T-cell (primary cell): ENCODE measurements around the gene PARD3B. TPM values are rescaled to one million over a fixed set of nuclear protein-coding genes. Genes with fewer than 3 reads are reported as not detected.

Experiments
- ATAC-seq, 4 experiments: fragments of 200-7000 bp in 3 of 4; fragments of 150-1000 bp in 1 of 4; cut with Tn5 transposase; replicated peaks in 1 of 4; 1 replicate in 3 of 4; 2 replicates in 1 of 4; pipeline ENCODE4 v1.10.0; 2021; ENCODE audit warnings: moderate library complexity in 3 of 4, mild to moderate bottlenecking in 2 of 4, moderate number of reproducible peaks in 1 of 4
- CTCF ChIA-PET, 2 donors: fragments of 300-600 bp; sonication (Branson Sonifier 250); formaldehyde crosslinking; loops; one replicate each; lab custom pipeline; 2022; ENCODE audit warnings: antibody characterized with exemption in 2 of 2; lab: Charles Lee
- POLR2A ChIA-PET, 2 donors: fragments of 300-600 bp; sonication (Branson Sonifier 250); formaldehyde crosslinking; loops; one replicate each; lab custom pipeline; 2022; ENCODE audit warnings: antibody characterized with exemption in 2 of 2; lab: Charles Lee
- DNase-seq, 35 experiments: peaks; one replicate each; pipeline versions ENCODE4 v3.0.0 to v3.0.0-alpha.2; 2013 to 2023
- H3K27ac ChIP-seq: one replicate; pipeline ENCODE4 v1.5.1; 2013; ENCODE audit warnings: low read length
- H3K27me3 ChIP-seq, 2 experiments: replicated peaks in 1 of 2; 1 replicate in 1 of 2; 2 replicates in 1 of 2; pipeline versions ENCODE4 v1.6.1 to v1.7.0; 2013; ENCODE audit warnings: low read length in 1 of 2, mixed read lengths in 1 of 2; ENCODE audit not compliant: control insufficient read depth in 2 of 2, insufficient read depth in 2 of 2; ENCODE audit errors: extremely low read depth in 1 of 2
- H3K36me3 ChIP-seq, 2 donors: 1 replicate in 1 of 2; 2 replicates in 1 of 2; pipeline versions ENCODE4 v1.6.1 to v1.7.0; 2013; ENCODE audit warnings: low read length in 1 of 2; ENCODE audit not compliant: control insufficient read depth in 2 of 2, insufficient read depth in 1 of 2; ENCODE audit errors: extremely low read depth in 1 of 2
- H3K4me1 ChIP-seq, 2 experiments: 1 replicate in 1 of 2; 2 replicates in 1 of 2; pipeline versions ENCODE4 v1.6.1 to v1.7.0; 2013; ENCODE audit warnings: low read length in 2 of 2, mixed read lengths in 1 of 2; ENCODE audit not compliant: insufficient read depth in 2 of 2, control insufficient read depth in 1 of 2; ENCODE audit errors: extremely low read depth in 1 of 2
- H3K4me3 ChIP-seq, 2 donors: 1 replicate in 1 of 2; 2 replicates in 1 of 2; pipeline versions ENCODE4 v1.5.1 to v1.7.0; 2013; ENCODE audit warnings: mild to moderate bottlenecking in 2 of 2, low read length in 1 of 2, moderate library complexity in 1 of 2; ENCODE audit not compliant: control insufficient read depth in 1 of 2; ENCODE audit errors: extremely low read depth in 1 of 2
- H3K9me3 ChIP-seq: 2 replicates; pipeline ENCODE4 v1.7.0; 2013
- H3K27ac Mint-ChIP-seq, 2 donors: one replicate each; pipeline ENCODE4 v1.8.0; 2020 to 2021; ENCODE audit warnings: mild to moderate bottlenecking in 2 of 2, mixed read lengths in 2 of 2
- H3K27me3 Mint-ChIP-seq, 2 donors: one replicate each; pipeline ENCODE4 v1.8.0; 2021 to 2022; ENCODE audit warnings: mixed read lengths in 2 of 2
- H3K36me3 Mint-ChIP-seq: one replicate; pipeline ENCODE4 v1.8.0; 2021; ENCODE audit warnings: mixed read lengths
- H3K4me1 Mint-ChIP-seq, 3 donors: one replicate each; pipeline ENCODE4 v1.8.0; 2020 to 2022; ENCODE audit warnings: mixed read lengths in 3 of 3, mild to moderate bottlenecking in 1 of 3
- H3K4me3 Mint-ChIP-seq, 3 donors: one replicate each; pipeline ENCODE4 v1.8.0; 2020 to 2022; ENCODE audit warnings: mild to moderate bottlenecking in 3 of 3, mixed read lengths in 3 of 3, moderate library complexity in 3 of 3
- H3K9me3 Mint-ChIP-seq, 3 donors: one replicate each; pipeline ENCODE4 v1.8.0; 2020 to 2022; ENCODE audit warnings: mixed read lengths in 3 of 3
- WGBS: methylation state at CpG from one replicate; pipeline ENCODE4 v1.1.5; 2013; ENCODE audit warnings: missing lambda C conversion rate; ENCODE audit not compliant: insufficient coverage; 5-methylcytosine and 5-hydroxymethylcytosine counted together
- total RNA-seq, 35 experiments: library from RNA in 6 of 35; stranded (reverse) in 6 of 35; fragments of 120-200 nt in 1 of 35; gene quantifications; one replicate each; pipeline versions ENCODE4 v1.2.1 to v1.2.4 and lab custom pipeline; 2013 to 2026

Gene PARD3B
- total RNA-seq, 5 donors from 2014 or later (not counting 1 experiment from before 2014, with no cell fraction given) = 0.75 to 2.0 (median 1.6) TPM

- no peak for DNase-seq
- Histone ChIP-seq H3K4me3 (no peak overlapping the region), H3K4me1 (no peaks in the 10 kb centered on the region), H3K27ac (no peak overlapping the region), H3K36me3 (no peaks in the 10 kb centered on the region), H3K9me3 (no peaks in the 10 kb centered on the region), H3K27me3 (no peaks in the 10 kb centered on the region)
- ChIA-PET POLR2A (no interaction called here), CTCF (no interaction called here)
- Mint-ChIP-seq H3K27ac (no peak overlapping the region), H3K9me3 (no peaks in the 10 kb centered on the region), H3K4me3 (no peak overlapping the region), H3K27me3 (peaks cover 0 to 4% of the 10 kb centered on the region in 2 donors), H3K36me3 (no peaks in the 10 kb centered on the region), H3K4me1 (no peaks in the 10 kb centered on the region)
- no CpG with 5 or more reads among the region's 3 CpGs for WGBS
- ATAC-seq = no peak
Measured at GRCh38 chr2:205473791-205474190, 928.5 kb downstream of the PARD3B start.

- Histone ChIP-seq H3K4me3 (no peak overlapping the region), H3K36me3 (no peaks in the 10 kb centered on the region), H3K27me3 (no peaks in the 10 kb centered on the region), H3K9me3 (no peaks in the 10 kb centered on the region), H3K27ac (no peak overlapping the region), H3K4me1 (no peaks in the 10 kb centered on the region)
- ATAC-seq = no peak
- H3K4me1 Mint-ChIP-seq = no peaks in the 10 kb centered on the region
- peaks cover 0 to 4% of the 10 kb centered on the region in 2 donors for H3K27me3 Mint-ChIP-seq
- H3K9me3 Mint-ChIP-seq = no peaks in the 10 kb centered on the region
- CTCF ChIA-PET = interaction anchor here in 1 of 2 donors (0.6 kb wide), 1 partner anchor 24 kb away, joined by 5 read pairs; no protein-coding TSS in a partner anchor
- POLR2A ChIA-PET = no interaction called here
- no peaks in the 10 kb centered on the region for H3K36me3 Mint-ChIP-seq
- no peak for DNase-seq
- no peak overlapping the region for H3K4me3 Mint-ChIP-seq
- H3K27ac Mint-ChIP-seq = no peak overlapping the region
- no CpG with 5 or more reads among the region's 6 CpGs for WGBS
Measured at GRCh38 chr2:205474741-205475415, 929.6 kb downstream of the PARD3B start.

- WGBS = no CpG with 5 or more reads among the region's 3 CpGs
- Mint-ChIP-seq H3K36me3 (no peaks in the 10 kb centered on the region), H3K4me1 (no peaks in the 10 kb centered on the region), H3K27me3 (peaks cover 0 to 4% of the 10 kb centered on the region in 2 donors), H3K4me3 (no peak overlapping the region), H3K27ac (no peak overlapping the region), H3K9me3 (no peaks in the 10 kb centered on the region)
- CTCF ChIA-PET = interaction anchor here (0.6 kb wide), 2 partner anchors 24 to 244 kb away, joined by 4 to 5 read pairs; no protein-coding TSS in a partner anchor
- no peak overlapping the region for H3K4me3 ChIP-seq
- H3K9me3 ChIP-seq = no peaks in the 10 kb centered on the region
- POLR2A ChIA-PET = interaction anchor here in 1 of 2 donors (0.5 kb wide), 1 partner anchor 736 kb away, joined by 3 read pairs; no protein-coding TSS in a partner anchor
- ATAC-seq (no peak), DNase-seq (no peak)
- H3K27me3 ChIP-seq = no peaks in the 10 kb centered on the region
- H3K27ac ChIP-seq = no peak overlapping the region
- no peaks in the 10 kb centered on the region for H3K4me1 ChIP-seq
- no peaks in the 10 kb centered on the region for H3K36me3 ChIP-seq
Measured at GRCh38 chr2:205475416-205475768, 930.1 kb downstream of the PARD3B start.

GRCh38 chr2:205477016-205477705, 931.9 kb downstream of the PARD3B start:
- Histone ChIP-seq H3K4me3 (no peak overlapping the region), H3K4me1 (no peaks in the 10 kb centered on the region), H3K36me3 (no peaks in the 10 kb centered on the region), H3K27ac (no peak overlapping the region), H3K9me3 (no peaks in the 10 kb centered on the region), H3K27me3 (no peaks in the 10 kb centered on the region)
- CTCF ChIA-PET = no interaction called here
- Mint-ChIP-seq H3K4me3 (no peak overlapping the region), H3K27ac (no peak overlapping the region), H3K27me3 (peaks cover 0 to 4% of the 10 kb centered on the region in 2 donors), H3K9me3 (no peaks in the 10 kb centered on the region), H3K36me3 (no peaks in the 10 kb centered on the region), H3K4me1 (no peaks in the 10 kb centered on the region)
- no peak for DNase-seq
- no peak for ATAC-seq
- 70% methylated on average over 2 of the region's 3 CpGs for WGBS
- POLR2A ChIA-PET = no interaction called here

GRCh38 chr2:205481861-205482260, 936.6 kb downstream of the PARD3B start:
- DNase-seq (no peak), ATAC-seq (no peak)
- H3K4me1 ChIP-seq = no peaks in the 10 kb centered on the region
- no peak overlapping the region for H3K4me3 Mint-ChIP-seq
- POLR2A ChIA-PET = no interaction called here
- 93% methylated on average over 5 of the region's 5 CpGs for WGBS
- no peaks in the 10 kb centered on the region for H3K27me3 ChIP-seq
- no peak overlapping the region for H3K27ac Mint-ChIP-seq
- H3K36me3 ChIP-seq = no peaks in the 10 kb centered on the region
- H3K4me1 Mint-ChIP-seq = no peaks in the 10 kb centered on the region
- no peaks in the 10 kb centered on the region for H3K9me3 ChIP-seq
- H3K9me3 Mint-ChIP-seq = no peaks in the 10 kb centered on the region
- CTCF ChIA-PET = no interaction called here
- H3K4me3 ChIP-seq = no peak overlapping the region
- no peak overlapping the region for H3K27ac ChIP-seq
- no peaks in the 10 kb centered on the region for H3K36me3 Mint-ChIP-seq
- peaks cover 0 to 4% of the 10 kb centered on the region in 2 donors for H3K27me3 Mint-ChIP-seq

GRCh38 chr2:205482399-205483081, 937.3 kb downstream of the PARD3B start:
- WGBS = 100% methylated on average over 1 of the region's 8 CpGs
- no peak overlapping the region for H3K27ac ChIP-seq
- no peak overlapping the region for H3K4me3 ChIP-seq
- H3K9me3 ChIP-seq = no peaks in the 10 kb centered on the region
- POLR2A ChIA-PET = no interaction called here
- CTCF ChIA-PET = interaction anchor here in 1 of 2 donors (0.6 kb wide), 1 partner anchor 92 kb away, joined by 3 read pairs; no protein-coding TSS in a partner anchor
- no peak for ATAC-seq
- no peaks in the 10 kb centered on the region for H3K4me1 ChIP-seq
- H3K27me3 Mint-ChIP-seq = peaks cover 0 to 4% of the 10 kb centered on the region in 2 donors
- H3K9me3 Mint-ChIP-seq = no peaks in the 10 kb centered on the region
- H3K36me3 Mint-ChIP-seq = no peaks in the 10 kb centered on the region
- H3K27ac Mint-ChIP-seq = no peak overlapping the region
- no peaks in the 10 kb centered on the region for H3K4me1 Mint-ChIP-seq
- no peaks in the 10 kb centered on the region for H3K36me3 ChIP-seq
- no peak overlapping the region for H3K4me3 Mint-ChIP-seq
- DNase-seq = no peak
- no peaks in the 10 kb centered on the region for H3K27me3 ChIP-seq
